ENCODE data around the gene MAP7. TPM values are rescaled to one million over a fixed set of nuclear protein-coding genes. Genes with fewer than 3 reads are reported as not detected.
A peak's percentile ranks its signal among the peaks of the same experiment; 100 is the strongest.

Gene MAP7
- total and polyA plus RNA-seq, 2 donors (not counting 3 experiments of a cell fraction or from before 2014, with no cell fraction given), result 0.07 to 0.42 TPM

GRCh38 chr6:136338486-136338885 is 211.7 kb downstream of the MAP7 start:
- TF ChIP-seq FOS (IDR thresholded peaks at IDR 0.05; ENCODE audit: borderline replicate concordance, insufficient read depth, low read length) (no peak), GATA2 (IDR thresholded peaks at IDR 0.05; ENCODE audit: insufficient read depth, insufficient read length, low read depth, low read length) (no peak), MAX (IDR thresholded peaks at IDR 0.05; ENCODE audit: insufficient read depth, insufficient read length) (no peak), CTCF (IDR thresholded peaks at IDR 0.05; ENCODE audit: extremely low read depth in 1 of 2, insufficient read depth in 1 of 2, low read depth in 1 of 2, low read length in 2 of 2) (no peak), MYC (IDR thresholded peaks at IDR 0.05; ENCODE audit: low read depth, low read length) (no peak), POLR2AphosphoS5 (IDR thresholded peaks at IDR 0.05; ENCODE audit: insufficient read depth, low read depth, low read length) (no peak), EZH2 (IDR thresholded peaks at IDR 0.05; ENCODE audit: borderline replicate concordance, low read depth, low read length, severe bottlenecking) (no peak), JUN (IDR thresholded peaks at IDR 0.05; ENCODE audit: borderline replicate concordance, insufficient read depth, insufficient read length, low read depth) (no peak), POLR2A (IDR thresholded peaks at IDR 0.05; ENCODE audit: low read depth, low read length) (no peak)
- Histone ChIP-seq H3K4me1 (ENCODE audit: control insufficient read depth, extremely low read depth, insufficient read depth, low read length) (no peaks in the 10 kb centered on the region), H3K27ac (ENCODE audit: insufficient read depth, low read depth, low read length) (no peak overlapping the region), H3K79me2 (ENCODE audit: control insufficient read depth, insufficient read depth, low read length) (no peaks in the 10 kb centered on the region), H3K4me2 (ENCODE audit: insufficient read depth, low read length) (no peak overlapping the region), H4K20me1 (replicated peaks; ENCODE audit: control insufficient read depth, extremely low read depth, insufficient read depth, low read length) (no peaks in the 10 kb centered on the region), H3K9ac (replicated peaks; ENCODE audit: extremely low read depth, insufficient read depth, low read length) (no peak overlapping the region), H3K9me1 (replicated peaks; ENCODE audit: control insufficient read depth, extremely low read depth, insufficient read depth, low read length) (no peaks in the 10 kb centered on the region), H2AFZ (ENCODE audit: low read depth, low read length) (no peak overlapping the region), H3K27me3 (ENCODE audit: control insufficient read depth in 2 of 2, insufficient read depth in 2 of 2, low read length in 2 of 2) (peaks cover 0 to 2% of the 10 kb centered on the region in 2 experiments), H3K4me3 (replicated peaks in 1 of 3; ENCODE audit: insufficient read depth in 1 of 3, low read depth in 1 of 3, low read length in 3 of 3) (no peak overlapping the region), H3K9me3 (replicated peaks; ENCODE audit: control insufficient read depth, insufficient read depth, low read length) (no peaks in the 10 kb centered on the region), H3K36me3 (ENCODE audit: control insufficient read depth in 2 of 2, extremely low read depth in 1 of 2, insufficient read depth in 2 of 2, low read length in 2 of 2) (no peaks in the 10 kb centered on the region)
- ChIA-PET POLR2A (no interaction called here), CTCF (no interaction called here)
- DNase-seq (ENCODE audit: low read depth, low spot score) (peak; percentile 5), FAIRE-seq (peak; percentile 50)
- BruUV-seq (replicated peaks), result no TSS peak
- intact Hi-C loops (cut with micrococcal nuclease), result no loop called here
- dilution Hi-C loops (cut with MboI; ENCODE audit: extremely low pct_ligation_motif_present, low sequenced_read_pairs), result no loop called here
